ENCODE results near the gene MALRD1. TPM values are rescaled to one million over a fixed set of nuclear protein-coding genes. Genes with fewer than 3 reads are reported as not detected.

MALRD1 gene
- total and polyA plus RNA-seq, 7 donors, result 0.34 to 4.7 (median 2.1) TPM; not detected in 2

- DNase-seq, result no peak
- no peak for TF ChIP-seq CTCF (IDR thresholded peaks at IDR 0.05)
- no peak for TF ChIP-seq POLR2AphosphoS5 (IDR thresholded peaks at IDR 0.05)
- Histone ChIP-seq H3K27me3 (no peaks in the 10 kb centered on the region), H3K4me3 (no peak overlapping the region), H3K4me1 (no peaks in the 10 kb centered on the region), H3K9me3 (no peaks in the 10 kb centered on the region), H3K36me3 (no peaks in the 10 kb centered on the region), H3K27ac (no peak overlapping the region)
- intact Hi-C loops (cut with DNase I), result no loop called here
- 81 to 82% methylated on average over 1 of the region's 1 CpG for WGBS, 2 donors
Measured at GRCh38 chr10:19117438-19117837, 68.8 kb downstream of the MALRD1 start.

GRCh38 chr10:19119191-19119590, 70.6 kb downstream of the MALRD1 start:
- no peaks in the 10 kb centered on the region for H3K4me1 ChIP-seq
- H3K27me3 ChIP-seq, result no peaks in the 10 kb centered on the region
- 71 to 89% methylated on average over 6 of the region's 6 CpGs for WGBS, 2 donors
- DNase-seq, result no peak
- intact Hi-C loops (cut with DNase I), result no loop called here
- TF ChIP-seq EP300 (IDR thresholded peaks at IDR 0.05), result no peak
- TF ChIP-seq CTCF (IDR thresholded peaks at IDR 0.05), result no peak
- no peak for TF ChIP-seq POLR2A (IDR thresholded peaks at IDR 0.05)
- TF ChIP-seq POLR2AphosphoS5 (IDR thresholded peaks at IDR 0.05), result no peak
- H3K27ac ChIP-seq, result no peak overlapping the region
- H3K4me3 ChIP-seq, result no peak overlapping the region
- H3K36me3 ChIP-seq, result no peaks in the 10 kb centered on the region
- H3K9me3 ChIP-seq, result no peaks in the 10 kb centered on the region

GRCh38 chr10:19120381-19120908, 71.8 kb downstream of the MALRD1 start:
- H3K27ac ChIP-seq, result no peak overlapping the region
- 93 to 94% methylated on average over 5 of the region's 5 CpGs for WGBS, 2 donors
- no peaks in the 10 kb centered on the region for H3K9me3 ChIP-seq
- no peaks in the 10 kb centered on the region for H3K27me3 ChIP-seq
- no peak for DNase-seq
- intact Hi-C loops (cut with DNase I), result no loop called here
- no peaks in the 10 kb centered on the region for H3K36me3 ChIP-seq
- H3K4me1 ChIP-seq, result no peaks in the 10 kb centered on the region
- no peak overlapping the region for H3K4me3 ChIP-seq
- no peak for TF ChIP-seq POLR2A (IDR thresholded peaks at IDR 0.05)
- TF ChIP-seq POLR2AphosphoS5 (IDR thresholded peaks at IDR 0.05), result no peak
- TF ChIP-seq EP300 (IDR thresholded peaks at IDR 0.05), result no peak
- no peak for TF ChIP-seq CTCF (IDR thresholded peaks at IDR 0.05)

- WGBS, 2 donors, result 83 to 92% methylated on average over 4 of the region's 4 CpGs
- intact Hi-C loops (cut with DNase I), result no loop called here
- TF ChIP-seq POLR2AphosphoS5 (IDR thresholded peaks at IDR 0.05), result no peak
- no peak for TF ChIP-seq POLR2A (IDR thresholded peaks at IDR 0.05)
- no peak for TF ChIP-seq CTCF (IDR thresholded peaks at IDR 0.05)
- TF ChIP-seq EP300 (IDR thresholded peaks at IDR 0.05), result no peak
Measured at GRCh38 chr10:19133992-19134391, 85.4 kb downstream of the MALRD1 start.

GRCh38 chr10:19142967-19143366, 94.4 kb downstream of the MALRD1 start:
- TF ChIP-seq POLR2A (IDR thresholded peaks at IDR 0.05), result no peak
- no peak for TF ChIP-seq CTCF (IDR thresholded peaks at IDR 0.05)
- intact Hi-C loops (cut with DNase I), result no loop called here
- Histone ChIP-seq H3K27ac (no peak overlapping the region), H3K27me3 (no peaks in the 10 kb centered on the region), H3K4me1 (no peaks in the 10 kb centered on the region), H3K36me3 (no peaks in the 10 kb centered on the region), H3K9me3 (no peaks in the 10 kb centered on the region), H3K4me3 (no peak overlapping the region)
- DNase-seq, result no peak
- WGBS, 2 donors, result 92 to 95% methylated on average over 4 of the region's 4 CpGs

More at GRCh38 chr10:19133992-19134391, 85.4 kb downstream of the MALRD1 start:
- H3K4me1 ChIP-seq, result no peaks in the 10 kb centered on the region
- H3K27ac ChIP-seq, result no peak overlapping the region
- H3K36me3 ChIP-seq, result no peaks in the 10 kb centered on the region
- no peaks in the 10 kb centered on the region for H3K27me3 ChIP-seq
- H3K9me3 ChIP-seq, result no peaks in the 10 kb centered on the region
- DNase-seq, result no peak
- no peak overlapping the region for H3K4me3 ChIP-seq

Measured in sigmoid colon (tissue), 7 donors.